Sigmoid colon (tissue), 7 donors: Measurements from ENCODE around the gene SLC9A3. TPM values are rescaled to one million over a fixed set of nuclear protein-coding genes. Genes with fewer than 3 reads are reported as not detected.

Experiments
- DNase-seq: peaks from one replicate; pipeline ENCODE4 v3.0.0-alpha.2; 2019
- H3K27ac ChIP-seq, 4 donors: fragments of 200-600 bp; sonication (generic); one replicate each; pipeline ENCODE4 v1.5.1; 2016 to 2019; ENCODE audit warnings: mild to moderate bottlenecking in 1 of 4
- H3K27me3 ChIP-seq, 3 donors: fragments of 200-600 bp; sonication (generic); one replicate each; pipeline ENCODE4 v1.5.1; 2019; ENCODE audit warnings: mild to moderate bottlenecking in 1 of 3
- H3K36me3 ChIP-seq, 4 donors: fragments of 200-600 bp; sonication (generic); one replicate each; pipeline ENCODE4 v1.5.1; 2016 to 2019
- H3K4me1 ChIP-seq, 4 donors: fragments of 200-600 bp; sonication (generic); one replicate each; pipeline ENCODE4 v1.5.1; 2017 to 2019
- H3K4me3 ChIP-seq, 4 donors: fragments of 200-600 bp; sonication (generic); one replicate each; pipeline ENCODE4 v1.5.1; 2017 to 2019; ENCODE audit warnings: mild to moderate bottlenecking in 2 of 4, moderate library complexity in 1 of 4
- H3K9me3 ChIP-seq, 4 donors: fragments of 200-600 bp in 3 of 4; sonication (generic) in 3 of 4; one replicate each; pipeline versions ENCODE4 v1.5.1 to v1.6.1; 2013 to 2019
- EP300 ChIP-seq, 4 donors: sonication (generic); formaldehyde crosslinking; IDR thresholded peaks; one replicate each; pipeline ENCODE4 v1.6.1; 2017; ENCODE audit warnings: antibody characterized with exemption in 4 of 4
- POLR2A ChIP-seq, 2 donors: fragments of 450-650 bp; IDR thresholded peaks; one replicate each; pipeline ENCODE4 v1.6.1; 2016; ENCODE audit warnings: antibody characterized with exemption in 2 of 2, mild to moderate bottlenecking in 2 of 2, moderate library complexity in 2 of 2
- POLR2AphosphoS5 ChIP-seq, 4 donors: sonication (generic); formaldehyde crosslinking; IDR thresholded peaks; one replicate each; pipeline ENCODE4 v1.6.1; 2017; ENCODE audit warnings: antibody characterized with exemption in 4 of 4
- WGBS, 2 donors: extraction: QIAGEN DNeasy Blood & Tissue Kit; methylation state at CpG; one replicate each; pipeline ENCODE4 v1.1.7; 2013; 5-methylcytosine and 5-hydroxymethylcytosine counted together
- intact Hi-C: fragments of 100-400 bp; cut with DNase I; formaldehyde crosslinking; loops from one replicate; pipeline ENCODE4 v1.15.1; 2023
- polyA plus RNA-seq, 3 donors: library from polyadenylated mRNA; stranded (reverse); fragments of 200-250 nt; gene quantifications; one replicate each; pipeline ENCODE4 v1.2.3, GENCODE V29; 2013
- total RNA-seq, 4 donors: library from RNA; depleted of rRNA; stranded (reverse); fragments of >200 nt; gene quantifications; one replicate each; pipeline ENCODE4 v1.1.0, GENCODE V29; 2016
- TF ChIP-seq, protein P1 (sequence below), 4 experiments: fragments of 450-650 bp in 3 of 4; fragments of 200-600 bp in 1 of 4; IDR thresholded peaks; one replicate each; pipeline ENCODE4 v1.5.1; 2016 to 2019; ENCODE audit warnings: antibody characterized with exemption in 4 of 4, mild to moderate bottlenecking in 3 of 4, moderate library complexity in 2 of 4
- donor health status: healthy with polysubstance abuse.
- donor health status: Bipolar disorder and iron deficiency.
- donor health status: healthy.

SLC9A3 gene
- total and polyA plus RNA-seq, 7 donors, result 0.83 to 51.3 (median 2.5) TPM

- Histone ChIP-seq H3K36me3 (no peaks in the 10 kb centered on the region), H3K27me3 (peaks cover 5 to 52% (median 14%) of the 10 kb centered on the region in 3 donors), H3K9me3 (no peaks in the 10 kb centered on the region), H3K4me3 (no peak overlapping the region), H3K4me1 (no peaks in the 10 kb centered on the region), H3K27ac (no peak overlapping the region)
- WGBS, 2 donors, result 65 to 71% methylated on average over 27 of the region's 27 CpGs
- peak; percentile 40 for DNase-seq
- intact Hi-C loops, result no loop called here
- TF ChIP-seq, protein P1, sequence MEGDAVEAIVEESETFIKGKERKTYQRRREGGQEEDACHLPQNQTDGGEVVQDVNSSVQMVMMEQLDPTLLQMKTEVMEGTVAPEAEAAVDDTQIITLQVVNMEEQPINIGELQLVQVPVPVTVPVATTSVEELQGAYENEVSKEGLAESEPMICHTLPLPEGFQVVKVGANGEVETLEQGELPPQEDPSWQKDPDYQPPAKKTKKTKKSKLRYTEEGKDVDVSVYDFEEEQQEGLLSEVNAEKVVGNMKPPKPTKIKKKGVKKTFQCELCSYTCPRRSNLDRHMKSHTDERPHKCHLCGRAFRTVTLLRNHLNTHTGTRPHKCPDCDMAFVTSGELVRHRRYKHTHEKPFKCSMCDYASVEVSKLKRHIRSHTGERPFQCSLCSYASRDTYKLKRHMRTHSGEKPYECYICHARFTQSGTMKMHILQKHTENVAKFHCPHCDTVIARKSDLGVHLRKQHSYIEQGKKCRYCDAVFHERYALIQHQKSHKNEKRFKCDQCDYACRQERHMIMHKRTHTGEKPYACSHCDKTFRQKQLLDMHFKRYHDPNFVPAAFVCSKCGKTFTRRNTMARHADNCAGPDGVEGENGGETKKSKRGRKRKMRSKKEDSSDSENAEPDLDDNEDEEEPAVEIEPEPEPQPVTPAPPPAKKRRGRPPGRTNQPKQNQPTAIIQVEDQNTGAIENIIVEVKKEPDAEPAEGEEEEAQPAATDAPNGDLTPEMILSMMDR (IDR thresholded peaks at IDR 0.05), result no peak
- TF ChIP-seq EP300 (IDR thresholded peaks at IDR 0.05) (no peak), POLR2AphosphoS5 (IDR thresholded peaks at IDR 0.05) (no peak), POLR2A (IDR thresholded peaks at IDR 0.05) (no peak)
Observed at GRCh38 chr5:568061-568781, 44.0 kb upstream of the SLC9A3 start.

GRCh38 chr5:567664-568060 is 43.4 kb upstream of the SLC9A3 start:
- intact Hi-C loops, result no loop called here
- Histone ChIP-seq H3K27me3 (peaks cover 5 to 47% (median 14%) of the 10 kb centered on the region in 3 donors), H3K4me1 (no peaks in the 10 kb centered on the region), H3K36me3 (no peaks in the 10 kb centered on the region), H3K27ac (no peak overlapping the region), H3K4me3 (no peak overlapping the region), H3K9me3 (no peaks in the 10 kb centered on the region)
- peak; percentile 51 for DNase-seq
- WGBS, 2 donors, result 80 to 83% methylated on average over 13 of the region's 13 CpGs
- no peak for TF ChIP-seq EP300 (IDR thresholded peaks at IDR 0.05)
- TF ChIP-seq POLR2A (IDR thresholded peaks at IDR 0.05), result no peak
- TF ChIP-seq, protein P1 (IDR thresholded peaks at IDR 0.05), result no peak
- TF ChIP-seq POLR2AphosphoS5 (IDR thresholded peaks at IDR 0.05), result no peak

DNA sequence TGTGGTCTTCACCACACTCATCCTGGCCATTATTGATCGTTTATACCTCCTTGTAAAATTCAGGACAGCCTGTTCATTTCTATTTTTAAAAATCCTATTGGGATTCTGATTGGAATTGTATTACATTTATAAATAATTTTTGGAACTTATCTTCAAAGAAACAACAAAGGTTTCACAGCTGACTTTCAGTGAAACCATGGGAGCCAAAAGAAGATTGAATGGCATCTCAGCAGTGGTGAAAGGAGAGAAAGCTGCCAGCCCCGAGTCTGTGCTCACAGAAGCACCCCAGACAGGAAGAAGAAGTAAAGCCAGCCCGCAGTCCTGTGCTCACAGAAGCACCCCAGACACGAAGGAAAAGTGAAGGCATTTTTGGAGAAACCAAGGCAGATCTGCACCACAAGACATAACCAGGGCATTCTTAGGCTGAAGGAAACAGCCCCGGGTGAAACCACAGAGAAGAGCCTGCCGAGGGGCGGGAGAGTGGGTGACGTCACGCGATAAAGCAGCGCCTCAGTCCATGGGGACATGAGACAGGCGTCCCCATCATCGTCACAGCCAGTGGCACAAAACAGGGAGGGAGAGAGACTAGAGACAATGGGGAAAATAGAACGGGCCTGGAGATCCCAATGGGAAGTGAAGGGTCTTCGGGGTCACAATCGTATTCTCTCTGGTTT is 42.5 kb upstream of the SLC9A3 start:
- intact Hi-C loops, result no loop called here
- Histone ChIP-seq H3K4me1 (no peaks in the 10 kb centered on the region), H3K9me3 (no peaks in the 10 kb centered on the region), H3K4me3 (no peak overlapping the region), H3K27ac (no peak overlapping the region), H3K36me3 (no peaks in the 10 kb centered on the region), H3K27me3 (peaks cover 5 to 47% (median 14%) of the 10 kb centered on the region in 3 donors)
- no peak for TF ChIP-seq POLR2A (IDR thresholded peaks at IDR 0.05)
- TF ChIP-seq, protein P1 (IDR thresholded peaks at IDR 0.05), result no peak
- TF ChIP-seq EP300 (IDR thresholded peaks at IDR 0.05), result no peak
- no peak for TF ChIP-seq POLR2AphosphoS5 (IDR thresholded peaks at IDR 0.05)
- 86 to 87% methylated on average over 16 of the region's 16 CpGs for WGBS, 2 donors
- peak; percentile 40 for DNase-seq

- Histone ChIP-seq H3K4me1 (no peaks in the 10 kb centered on the region), H3K9me3 (peaks cover 0 to 2% (median 0%) of the 10 kb centered on the region in 4 donors), H3K4me3 (no peak overlapping the region), H3K27me3 (peaks cover 10 to 55% (median 21%) of the 10 kb centered on the region in 3 donors), H3K36me3 (no peaks in the 10 kb centered on the region), H3K27ac (no peak overlapping the region)
- 19 to 43% methylated on average over 20 of the region's 20 CpGs for WGBS, 2 donors
- peak; percentile 57 for DNase-seq
- intact Hi-C loops, result no loop called here
- no peak for TF ChIP-seq POLR2A (IDR thresholded peaks at IDR 0.05)
Observed at GRCh38 chr5:565782-566440, 41.7 kb upstream of the SLC9A3 start.

GRCh38 chr5:561408-561807 is 37.2 kb upstream of the SLC9A3 start:
- TF ChIP-seq EP300 (IDR thresholded peaks at IDR 0.05) (no peak), POLR2A (IDR thresholded peaks at IDR 0.05) (no peak), POLR2AphosphoS5 (IDR thresholded peaks at IDR 0.05) (no peak)
- TF ChIP-seq, protein P1 (IDR thresholded peaks at IDR 0.05), result no peak
- Histone ChIP-seq H3K27me3 (peaks cover 5 to 33% (median 17%) of the 10 kb centered on the region in 3 donors), H3K4me1 (no peaks in the 10 kb centered on the region), H3K4me3 (no peak overlapping the region), H3K9me3 (peaks cover 0 to 2% (median 0%) of the 10 kb centered on the region in 4 donors), H3K36me3 (no peaks in the 10 kb centered on the region), H3K27ac (no peak overlapping the region)
- 69 to 80% methylated on average over 21 of the region's 21 CpGs for WGBS, 2 donors
- DNase-seq, result peak; percentile 41
- intact Hi-C loops, result no loop called here
